Hypothalamus (tissue), 51 donors: ENCODE measurements around the gene NEFH.
"Not testable (repeated sequence)": the region's sequence is repeated elsewhere in the genome, so short reads cannot be mapped to it uniquely, and the experiment has no call there.

ENCODE experiments used
- DNase-seq, 51 donors: peaks; one replicate each; lab custom pipeline; 2025; lab: John Stamatoyannopoulos, UW

NEFH gene, protein sequence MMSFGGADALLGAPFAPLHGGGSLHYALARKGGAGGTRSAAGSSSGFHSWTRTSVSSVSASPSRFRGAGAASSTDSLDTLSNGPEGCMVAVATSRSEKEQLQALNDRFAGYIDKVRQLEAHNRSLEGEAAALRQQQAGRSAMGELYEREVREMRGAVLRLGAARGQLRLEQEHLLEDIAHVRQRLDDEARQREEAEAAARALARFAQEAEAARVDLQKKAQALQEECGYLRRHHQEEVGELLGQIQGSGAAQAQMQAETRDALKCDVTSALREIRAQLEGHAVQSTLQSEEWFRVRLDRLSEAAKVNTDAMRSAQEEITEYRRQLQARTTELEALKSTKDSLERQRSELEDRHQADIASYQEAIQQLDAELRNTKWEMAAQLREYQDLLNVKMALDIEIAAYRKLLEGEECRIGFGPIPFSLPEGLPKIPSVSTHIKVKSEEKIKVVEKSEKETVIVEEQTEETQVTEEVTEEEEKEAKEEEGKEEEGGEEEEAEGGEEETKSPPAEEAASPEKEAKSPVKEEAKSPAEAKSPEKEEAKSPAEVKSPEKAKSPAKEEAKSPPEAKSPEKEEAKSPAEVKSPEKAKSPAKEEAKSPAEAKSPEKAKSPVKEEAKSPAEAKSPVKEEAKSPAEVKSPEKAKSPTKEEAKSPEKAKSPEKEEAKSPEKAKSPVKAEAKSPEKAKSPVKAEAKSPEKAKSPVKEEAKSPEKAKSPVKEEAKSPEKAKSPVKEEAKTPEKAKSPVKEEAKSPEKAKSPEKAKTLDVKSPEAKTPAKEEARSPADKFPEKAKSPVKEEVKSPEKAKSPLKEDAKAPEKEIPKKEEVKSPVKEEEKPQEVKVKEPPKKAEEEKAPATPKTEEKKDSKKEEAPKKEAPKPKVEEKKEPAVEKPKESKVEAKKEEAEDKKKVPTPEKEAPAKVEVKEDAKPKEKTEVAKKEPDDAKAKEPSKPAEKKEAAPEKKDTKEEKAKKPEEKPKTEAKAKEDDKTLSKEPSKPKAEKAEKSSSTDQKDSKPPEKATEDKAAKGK

DNA sequence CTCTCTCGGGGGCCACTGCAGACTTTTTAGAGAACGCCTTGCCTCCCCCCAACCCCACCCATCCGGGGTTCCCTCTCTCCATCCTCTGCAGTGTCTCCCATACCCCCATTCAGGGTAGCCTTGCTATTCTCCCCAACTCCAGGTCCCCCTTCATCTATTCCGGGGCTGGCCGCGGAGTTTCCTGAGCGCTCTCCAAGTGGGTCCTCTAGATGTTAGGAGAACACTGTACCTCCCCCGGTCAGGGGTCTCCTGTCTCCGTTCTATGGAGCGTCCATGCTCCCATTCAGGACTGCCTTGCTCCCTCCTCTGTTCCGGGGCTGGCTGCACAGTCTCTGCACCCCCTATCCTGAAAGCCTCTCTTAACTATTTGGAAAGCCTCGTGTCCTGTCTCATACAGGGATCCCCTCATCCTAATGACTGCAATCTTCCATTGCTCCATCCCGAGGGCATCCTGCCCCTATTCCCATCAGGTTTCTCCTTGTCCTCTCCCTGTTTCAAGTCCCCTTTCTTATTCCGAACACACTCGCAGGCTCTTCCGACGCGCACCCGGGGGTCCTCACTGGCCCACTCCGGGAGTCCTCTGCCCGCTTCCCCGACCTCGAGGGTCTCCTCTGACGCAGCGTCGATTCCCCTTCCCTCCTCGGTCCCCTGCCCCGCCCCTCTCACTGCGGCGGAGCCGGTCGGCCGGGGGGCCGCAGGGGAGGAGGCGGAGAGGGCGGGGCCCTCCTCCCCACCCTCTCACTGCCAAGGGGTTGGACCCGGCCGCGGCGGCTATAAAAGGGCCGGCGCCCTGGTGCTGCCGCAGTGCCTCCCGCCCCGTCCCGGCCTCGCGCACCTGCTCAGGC, at the start of gene NEFH:
Gene NEFH (plus strand): TSS at position 802 of the 845 bp plus-strand sequence. CDS start 45 bp downstream, outside the sequence.
- peak in 16 of 51 donors; percentile 4 to 53 (median 19) for DNase-seq

DNA sequence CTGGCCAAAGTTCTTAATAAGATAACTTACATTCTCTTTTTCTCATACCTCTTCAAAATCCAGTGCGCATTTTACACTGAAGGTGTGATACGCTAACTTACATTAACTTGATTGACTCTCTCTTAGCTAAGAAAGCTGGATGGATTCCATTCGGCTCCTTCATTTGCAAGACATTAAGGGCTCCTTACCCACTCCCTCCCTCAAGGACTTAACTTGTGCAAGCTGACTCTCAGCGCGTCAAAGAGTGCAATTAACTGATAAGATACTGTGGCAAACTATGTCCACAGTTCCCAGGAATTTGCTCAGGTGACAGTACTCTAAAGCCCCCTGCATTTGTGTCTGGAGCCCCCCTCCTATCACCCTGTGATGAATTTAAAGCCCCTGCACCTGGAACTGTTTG, 48.0 kb upstream of the NEFH start:
- DNase-seq: no peak

DNA sequence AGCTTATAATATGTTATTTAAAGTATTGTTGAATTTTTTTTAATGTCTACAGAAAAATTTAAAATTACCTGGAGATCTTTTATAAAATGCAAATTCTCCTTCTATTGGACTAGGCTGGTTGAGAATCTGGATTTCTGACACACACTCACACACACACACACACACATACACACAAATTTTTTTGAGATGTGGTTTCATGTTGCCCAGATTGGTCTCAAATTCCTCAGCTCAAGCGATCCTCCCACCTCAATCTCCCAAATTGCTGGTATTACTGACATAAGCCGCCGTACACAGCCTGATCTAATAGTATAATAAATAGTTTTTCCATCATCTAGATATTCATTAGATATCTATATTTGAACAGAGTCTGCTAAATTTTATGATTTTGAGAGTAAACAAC, 46.2 kb upstream of the NEFH start:
- DNase-seq: no peak

DNA sequence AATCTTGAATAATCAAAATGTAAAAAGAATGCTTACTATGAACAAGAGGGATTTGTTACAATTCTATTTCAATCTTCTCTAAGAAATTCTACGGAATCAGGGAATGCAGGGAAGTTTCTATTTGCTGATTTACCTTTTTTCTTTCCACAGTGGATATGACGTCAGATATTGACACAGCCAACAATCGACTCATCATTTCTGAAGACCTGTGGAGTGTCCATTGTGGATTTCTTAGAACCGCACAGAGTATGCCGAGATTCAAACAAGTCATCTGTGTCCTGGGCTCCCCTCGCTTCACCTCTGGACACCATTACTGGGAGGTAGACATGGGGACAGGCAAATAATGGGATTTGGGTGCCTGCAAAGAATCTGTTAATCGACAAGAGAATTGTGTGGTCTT, 45.7 kb upstream of the NEFH start:
- no peak for DNase-seq

DNA sequence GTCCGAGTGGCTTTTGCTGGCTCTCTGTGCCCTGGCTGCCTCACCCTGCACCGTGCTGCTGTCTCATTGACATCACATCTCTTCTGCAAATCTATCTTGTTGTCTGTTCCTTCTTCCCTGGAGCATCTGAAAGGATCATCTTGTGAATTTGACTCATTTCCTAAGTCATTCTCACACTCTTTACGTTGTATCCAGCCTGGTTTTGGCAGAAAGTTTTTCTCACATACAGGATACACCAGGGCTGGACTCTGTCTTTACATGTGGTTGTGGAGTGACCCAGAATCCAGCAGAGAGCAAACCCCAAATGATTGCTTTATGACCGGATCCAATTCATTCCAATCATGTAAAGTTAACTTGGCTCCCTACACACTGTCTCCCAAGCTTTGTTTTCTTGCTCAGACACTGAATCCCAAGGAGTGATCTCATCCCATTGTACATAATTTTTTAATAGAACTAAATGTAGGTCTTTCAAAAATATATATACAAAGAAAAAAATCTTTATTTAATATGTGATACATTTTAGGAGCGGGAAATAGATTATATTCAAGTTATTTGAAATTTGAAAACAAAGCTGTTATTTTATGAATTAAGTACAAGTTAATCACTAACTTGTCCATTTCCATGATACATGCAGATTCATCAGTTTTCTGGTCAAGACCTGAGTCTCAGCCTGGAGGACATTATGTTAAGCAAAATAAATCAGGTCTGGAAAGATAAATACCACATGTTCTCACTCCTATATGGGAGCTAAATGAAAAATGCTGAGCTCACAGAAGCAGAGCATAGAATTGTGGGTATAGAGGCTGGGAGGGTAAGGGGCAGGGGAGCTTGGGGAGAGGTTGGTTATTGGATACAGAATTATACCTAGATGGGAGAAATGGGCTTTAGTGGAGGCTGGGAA, 44.5 kb upstream of the NEFH start:
- no peak for DNase-seq

DNA sequence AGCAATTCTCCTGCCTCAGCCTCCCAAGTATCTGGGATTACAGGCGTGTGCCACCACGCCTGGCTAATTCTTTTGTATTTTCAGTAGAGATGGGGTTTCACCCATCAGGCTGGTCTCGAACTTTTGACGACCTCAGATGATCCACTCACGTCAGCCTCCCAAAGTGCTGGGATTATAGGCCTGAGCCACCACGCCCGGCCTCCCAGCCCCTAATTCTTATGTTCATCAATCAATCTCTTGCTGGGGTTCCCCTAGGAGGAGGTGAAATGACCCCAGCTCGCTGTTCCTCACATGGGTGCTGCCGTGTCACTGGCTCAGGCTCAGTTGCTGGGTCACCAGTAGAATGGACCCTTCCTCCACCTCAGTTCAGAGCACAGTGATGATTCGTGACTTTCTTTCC, 41.7 kb upstream of the NEFH start, which contains the start of gene RFPL1:
Gene RFPL1 (plus strand): TSS at position 301 of the 400 bp plus-strand sequence.
- DNase-seq: not testable (repeated sequence)

DNA sequence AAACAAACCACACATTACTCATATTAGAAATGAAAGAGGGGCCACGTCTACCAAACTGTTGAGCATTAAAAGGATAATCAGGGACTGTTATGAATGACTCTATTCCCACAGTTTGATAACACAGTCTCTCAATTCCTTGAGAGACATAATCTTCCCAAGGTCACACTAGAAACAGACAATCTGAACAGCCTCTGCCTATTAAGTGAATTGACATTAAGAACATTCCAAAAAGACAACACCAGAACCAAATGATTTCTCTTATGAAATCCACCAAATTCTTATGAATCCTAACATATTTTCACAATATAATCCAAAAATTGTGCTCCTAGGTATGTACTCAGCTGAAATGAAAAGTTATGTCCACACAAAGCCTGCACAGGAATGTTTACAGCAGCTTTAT, 37.0 kb upstream of the NEFH start:
- DNase-seq: no peak

DNA sequence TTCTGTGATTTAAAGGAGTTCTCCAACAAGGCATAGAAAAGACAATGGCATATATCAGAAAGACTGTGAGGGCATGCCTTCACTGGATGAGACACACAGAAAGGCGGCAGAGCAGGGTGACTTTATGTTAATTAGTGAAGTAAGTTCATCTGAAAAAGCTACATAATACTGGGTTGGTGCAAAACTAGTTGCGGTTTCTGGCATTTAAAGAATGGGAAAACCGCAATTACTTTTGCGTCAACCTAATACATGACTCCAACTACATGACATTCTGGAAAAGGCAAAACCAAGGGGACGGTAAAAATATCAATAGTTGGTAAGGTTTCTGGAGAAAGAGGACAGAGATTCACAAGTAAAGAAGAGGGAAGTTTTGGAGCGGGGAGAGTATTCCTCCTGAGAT, 36.6 kb upstream of the NEFH start:
- DNase-seq: no peak

DNA sequence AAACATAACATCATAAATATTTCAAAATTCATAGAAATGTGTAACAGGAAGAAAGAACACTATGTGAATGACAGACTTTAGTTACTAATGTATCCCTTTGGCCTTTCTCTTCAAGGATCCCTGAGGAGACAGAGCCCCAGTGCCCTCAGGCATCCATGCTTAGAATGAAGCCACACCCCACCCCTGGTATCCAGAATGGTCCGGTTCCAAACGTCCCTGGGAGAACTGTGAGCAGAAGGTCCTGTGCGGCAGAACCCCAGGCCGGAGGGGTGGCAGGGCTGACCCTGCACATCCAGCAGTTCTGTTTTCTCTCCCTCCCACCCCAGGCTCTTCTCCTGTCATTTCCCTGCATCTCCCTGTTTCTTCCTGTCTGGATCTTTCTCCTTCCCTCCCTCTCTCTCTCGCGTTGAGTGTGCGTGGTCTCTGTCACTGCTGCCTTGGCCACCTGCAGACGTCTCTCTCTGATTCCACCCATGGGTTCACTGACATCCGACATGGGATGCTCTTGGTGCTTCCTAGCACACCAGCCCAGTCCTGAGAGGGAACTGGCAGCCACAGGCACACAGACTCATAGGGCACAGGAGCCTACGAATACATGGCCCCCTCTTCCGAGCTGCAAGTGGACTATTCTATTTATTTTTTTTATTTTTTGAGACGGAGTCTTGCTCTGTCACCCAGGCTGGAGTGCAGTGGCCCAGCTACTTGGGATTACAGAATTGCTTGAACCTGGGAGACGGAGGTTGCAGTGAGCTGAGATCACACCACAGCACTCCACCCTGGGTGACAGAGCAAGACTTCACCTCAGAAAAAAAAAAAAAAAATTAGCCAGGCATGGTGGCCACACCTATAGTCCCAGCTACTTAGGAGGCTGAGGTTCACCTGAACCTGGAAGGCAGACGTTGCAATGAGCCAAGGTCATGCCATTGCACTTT, 35.9 kb upstream of the NEFH start:
- DNase-seq: no peak

DNA sequence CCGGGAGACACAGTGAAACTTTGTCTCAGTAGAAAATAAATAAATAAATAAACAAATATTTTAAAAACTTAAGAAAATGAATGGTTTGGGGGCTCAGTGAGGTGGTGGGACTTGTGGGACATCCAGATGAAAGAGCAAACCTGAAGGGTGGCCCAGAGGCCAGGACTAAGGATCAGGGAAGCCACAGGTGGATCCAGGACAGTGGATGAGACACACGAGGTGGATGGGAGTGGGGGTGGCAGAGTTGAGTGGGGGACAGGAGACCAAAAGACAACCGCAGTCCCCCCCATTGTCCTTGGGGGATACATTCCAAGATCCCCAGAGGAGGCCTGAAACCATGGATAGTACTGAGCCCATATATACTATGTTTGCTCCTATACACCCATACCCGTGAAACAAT, 34.5 kb upstream of the NEFH start:
- no peak for DNase-seq

DNA sequence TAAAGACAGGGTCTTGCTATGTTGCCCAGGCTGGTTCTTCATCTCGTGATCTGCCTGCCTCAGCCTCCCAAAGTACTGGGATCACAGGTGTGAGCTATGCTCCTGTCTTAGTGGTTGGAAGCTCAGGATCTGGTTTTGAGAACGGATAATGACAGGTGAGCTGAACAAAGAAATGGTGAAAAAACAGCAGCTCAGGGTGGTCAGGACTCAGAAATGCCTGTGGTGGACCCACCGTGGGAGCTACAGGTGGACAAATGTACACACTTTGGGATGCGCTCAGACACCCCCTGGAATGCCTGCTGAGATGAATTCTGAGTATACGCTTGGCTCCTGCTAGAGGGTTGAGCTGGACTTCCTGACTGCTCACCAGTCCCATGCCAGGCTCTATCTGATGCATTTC, 32.1 kb upstream of the NEFH start:
- DNase-seq: no peak

DNA sequence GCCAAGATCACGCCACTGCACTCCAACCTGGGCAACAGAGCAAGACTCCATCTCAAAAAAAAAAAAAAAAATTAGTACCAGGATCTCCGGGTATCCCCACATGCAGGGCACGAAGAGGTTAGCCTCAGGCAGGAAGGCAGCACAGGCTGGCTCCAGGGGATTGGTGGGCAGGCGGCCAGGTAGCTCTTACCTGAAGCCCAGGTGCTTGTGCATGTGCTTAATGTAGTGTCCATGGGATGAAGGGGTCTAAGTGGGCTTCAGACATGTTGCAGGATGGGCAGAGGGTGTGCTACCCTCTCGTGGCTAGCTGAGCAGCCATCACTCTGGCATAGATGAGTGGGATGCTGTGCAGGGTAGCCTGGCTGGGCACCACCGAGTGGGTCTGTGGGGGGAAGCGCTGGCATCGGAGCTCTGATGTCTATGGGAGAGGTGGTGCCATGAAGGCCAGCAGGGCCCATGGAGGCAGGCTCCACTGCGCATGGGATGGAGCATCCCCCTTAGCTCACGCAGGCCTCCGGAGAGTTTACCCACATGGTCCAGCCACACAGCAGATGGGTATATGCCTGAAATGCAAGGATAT, 30.6 kb upstream of the NEFH start:
- no peak for DNase-seq

DNA sequence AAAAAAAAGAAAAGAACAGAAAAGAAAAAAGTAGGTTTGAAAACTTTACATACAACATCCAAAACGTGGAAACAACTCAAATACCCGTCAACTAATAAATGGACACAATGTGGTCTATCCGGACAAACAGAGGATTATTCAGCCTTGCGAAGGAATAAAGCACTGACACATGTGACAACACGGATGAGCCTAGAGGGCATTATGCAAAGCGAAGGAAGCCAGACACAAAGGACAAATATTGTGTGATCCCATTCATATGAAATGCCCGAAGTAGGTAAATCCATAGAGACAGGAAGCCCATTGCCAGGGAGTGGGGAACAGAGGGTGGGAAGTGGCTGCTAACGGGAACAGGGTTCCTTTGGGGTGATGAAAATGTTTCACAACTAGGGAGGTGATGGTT, 29.8 kb upstream of the NEFH start:
- DNase-seq: no peak

DNA sequence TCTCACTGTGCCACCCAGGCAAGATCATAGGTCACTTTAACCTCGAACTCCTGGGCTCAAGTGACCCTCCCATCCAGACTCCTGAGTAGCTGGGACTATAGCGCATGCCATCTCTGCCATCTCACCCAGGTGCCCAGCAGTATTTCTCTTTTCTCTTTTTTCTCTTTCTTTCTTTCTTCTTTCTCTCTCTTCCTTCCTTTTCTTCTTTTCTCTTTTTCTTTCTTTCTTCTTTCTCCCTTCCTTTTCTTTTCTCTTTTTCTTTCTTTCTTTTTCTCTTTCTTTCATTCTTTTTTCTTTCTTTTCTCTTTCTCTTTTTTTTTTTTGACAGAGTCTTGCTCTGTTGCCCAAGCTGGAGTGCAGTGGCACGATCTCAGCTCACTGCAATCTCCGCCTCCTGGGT, 28.2 kb upstream of the NEFH start:
- DNase-seq: no peak

DNA sequence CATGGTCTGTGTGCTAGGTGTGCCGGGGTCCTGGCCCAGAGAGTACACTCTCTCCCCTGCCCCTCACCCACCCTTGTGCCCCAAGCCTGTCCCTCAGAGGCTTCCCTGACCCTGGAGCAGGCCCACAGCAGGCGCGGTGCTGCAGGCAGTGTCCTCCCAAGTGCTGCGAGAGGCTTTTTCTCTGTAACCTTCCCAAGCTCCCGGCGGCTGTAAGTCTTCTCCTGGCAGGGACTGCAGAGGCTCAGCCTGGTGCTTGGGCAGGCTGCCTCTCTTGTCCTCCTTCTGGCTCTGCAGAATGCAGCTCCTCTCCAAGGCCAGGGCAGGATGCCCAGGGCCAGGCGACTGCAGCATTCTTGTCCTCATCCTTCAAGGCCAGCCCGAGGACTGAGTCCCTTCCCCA, 25.7 kb upstream of the NEFH start:
- DNase-seq: peak in 33 of 51 donors; percentile 1 to 74 (median 37)

DNA sequence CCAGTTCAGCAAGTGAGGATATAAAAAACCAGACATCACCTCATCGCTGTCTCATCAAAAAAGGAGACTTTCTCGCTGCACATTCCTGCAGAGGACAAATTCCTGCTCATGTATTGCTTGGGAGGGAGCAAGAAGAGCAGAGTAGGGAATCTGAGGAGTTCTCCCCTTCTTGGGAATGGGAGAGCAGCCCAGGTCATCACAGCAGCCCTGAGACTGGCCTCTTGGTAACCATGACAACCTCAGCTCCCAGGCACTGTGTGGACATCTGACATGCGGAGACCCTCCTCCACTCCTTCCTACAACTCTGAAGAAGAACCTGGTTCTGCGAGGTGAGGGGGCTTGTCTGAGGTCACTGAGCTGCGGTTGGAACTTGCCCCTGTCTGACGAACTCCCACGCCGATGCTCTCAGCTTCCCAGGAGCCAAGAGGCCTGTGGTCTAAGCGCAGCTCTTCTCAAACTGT, 23.8 kb upstream of the NEFH start:
- DNase-seq: no peak

DNA sequence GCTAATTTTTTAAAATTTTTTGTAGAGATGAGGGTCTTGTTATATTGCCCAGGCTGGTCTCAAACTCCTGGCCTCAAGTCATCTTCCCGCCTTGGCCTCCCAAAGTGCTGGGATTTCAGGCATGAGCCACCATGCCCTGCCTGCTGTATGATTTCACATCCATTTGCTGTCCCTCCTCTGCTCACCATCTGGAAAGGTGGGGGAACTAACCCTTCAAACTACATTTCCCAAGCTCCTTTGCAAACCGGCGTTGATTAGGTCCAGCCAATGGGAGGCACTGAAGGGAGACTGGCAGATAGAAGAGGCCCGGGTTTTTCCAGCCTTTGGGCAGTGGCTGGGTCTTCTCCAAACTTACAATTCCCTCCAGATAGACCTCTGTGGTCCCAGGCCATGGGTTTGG, 22.3 kb upstream of the NEFH start:
- peak in 2 of 51 donors; percentile 3 to 28 for DNase-seq

DNA sequence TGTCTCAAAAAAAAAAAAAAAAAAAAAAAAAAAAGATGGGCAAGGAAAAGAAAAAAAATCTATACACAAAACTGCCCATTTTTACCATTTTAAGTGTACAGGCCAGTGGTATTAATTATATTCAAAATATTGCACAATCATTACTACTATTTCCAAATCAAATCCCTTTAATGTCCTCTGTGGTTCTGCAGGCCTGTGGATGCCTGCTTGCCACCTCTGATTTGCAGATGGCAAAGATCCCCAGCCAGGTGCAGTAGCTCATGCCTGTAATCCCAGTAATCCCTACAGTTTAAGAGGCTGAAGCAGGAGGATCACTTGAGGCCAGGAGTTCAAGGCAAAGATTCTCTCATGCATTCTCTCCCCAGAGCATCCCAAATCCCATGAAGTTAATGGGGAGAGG, 21.5 kb upstream of the NEFH start:
- DNase-seq: no peak
